Measurements from ENCODE around the gene BAG1. TPM values are rescaled to one million over a fixed set of nuclear protein-coding genes. Genes with fewer than 3 reads are reported as not detected.
A peak's percentile ranks its signal among the peaks of the same experiment; 100 is the strongest.

Gene BAG1
- polyA plus RNA-seq, 4 donors: 66.7 to 194 (median 132) TPM

DNA sequence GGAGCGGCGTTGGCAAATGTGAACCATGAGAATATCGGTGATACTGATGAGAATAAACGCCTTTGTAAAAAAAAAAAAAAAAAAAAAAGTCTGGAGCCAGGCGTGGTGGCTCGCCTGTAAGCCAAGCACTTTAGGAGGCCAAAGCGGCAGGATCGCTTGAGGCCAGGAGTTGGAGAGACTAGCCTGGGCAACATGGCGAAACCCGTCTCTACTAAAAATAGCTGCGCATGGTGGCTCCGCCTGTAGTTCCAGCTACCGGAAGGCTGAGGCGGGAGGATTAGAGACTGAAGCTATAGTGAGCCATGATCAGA lies 25.4 kb upstream of the BAG1 start:
- Histone ChIP-seq H3K9me3 (ENCODE audit: control insufficient read depth in 2 of 2, insufficient read depth in 1 of 2, low read depth in 1 of 2, low read length in 1 of 2) (no peaks in the 10 kb centered on the region), H3K27me3 (ENCODE audit: control insufficient read depth in 3 of 3, insufficient read depth in 3 of 3, low read length in 3 of 3) (no peaks in the 10 kb centered on the region), H3K36me3 (ENCODE audit: control insufficient read depth in 3 of 3, insufficient read depth in 2 of 3, low read depth in 1 of 3, low read length in 3 of 3) (peaks cover 1 to 10% (median 2%) of the 10 kb centered on the region in 3 donors), H3K4me3 (ENCODE audit: low read depth in 1 of 3, low read length in 3 of 3) (peak overlapping the region; percentile 39 to 96 (median 49)), H3K27ac (ENCODE audit: low read depth in 1 of 3, low read length in 2 of 3) (peak overlapping the region; percentile 78 to 99 (median 96)), H3K4me1 (ENCODE audit: control insufficient read depth in 3 of 3, insufficient read depth in 2 of 3, low read depth in 1 of 3, low read length in 2 of 3) (peaks cover 10 to 43% (median 18%) of the 10 kb centered on the region in 3 donors)
- WGBS, 3 donors: 0 to 1% (median 0%) methylated on average over 13 to 14 of the region's 14 CpGs
- DNase-seq (no peak), FAIRE-seq (no peak)

DNA sequence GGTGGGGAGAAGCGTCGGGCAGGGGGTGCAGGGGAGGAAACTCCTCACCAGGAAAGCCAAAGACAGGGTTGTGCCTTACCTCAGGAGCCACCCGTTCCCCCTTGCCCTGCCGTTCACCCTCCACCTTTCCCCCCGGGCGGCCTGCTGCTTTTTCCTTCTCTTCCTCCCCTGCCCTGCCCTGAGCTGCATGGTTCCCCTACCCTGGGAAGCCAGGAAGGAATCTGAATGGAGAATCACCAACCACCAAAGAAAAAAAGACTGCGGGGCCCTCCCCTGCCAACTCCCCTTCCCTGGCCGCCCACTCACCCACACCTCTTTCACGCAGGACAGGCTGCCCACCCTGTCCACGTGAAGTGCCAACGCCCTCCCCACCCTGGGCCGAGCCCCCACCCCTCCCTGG lies 25.0 kb upstream of the BAG1 start:
- FAIRE-seq (no peak), DNase-seq (peak in 1 of 2 donors; percentile 42)
- Histone ChIP-seq H3K4me3 (ENCODE audit: low read depth in 1 of 3, low read length in 3 of 3) (peak overlapping the region in 2 of 3 donors; percentile 49 to 96), H3K9me3 (ENCODE audit: control insufficient read depth in 2 of 2, insufficient read depth in 1 of 2, low read depth in 1 of 2, low read length in 1 of 2) (no peaks in the 10 kb centered on the region), H3K4me1 (ENCODE audit: control insufficient read depth in 3 of 3, insufficient read depth in 2 of 3, low read depth in 1 of 3, low read length in 2 of 3) (peaks cover 10 to 39% (median 18%) of the 10 kb centered on the region in 3 donors), H3K36me3 (ENCODE audit: control insufficient read depth in 3 of 3, insufficient read depth in 2 of 3, low read depth in 1 of 3, low read length in 3 of 3) (peaks cover 0 to 6% (median 2%) of the 10 kb centered on the region in 3 donors), H3K27ac (ENCODE audit: low read depth in 1 of 3, low read length in 2 of 3) (peak overlapping the region; percentile 42 to 99 (median 96)), H3K27me3 (ENCODE audit: control insufficient read depth in 3 of 3, insufficient read depth in 3 of 3, low read length in 3 of 3) (no peaks in the 10 kb centered on the region)
- WGBS, 3 donors: 4 to 13% (median 7%) methylated on average over 10 to 12 of the region's 12 CpGs

DNA sequence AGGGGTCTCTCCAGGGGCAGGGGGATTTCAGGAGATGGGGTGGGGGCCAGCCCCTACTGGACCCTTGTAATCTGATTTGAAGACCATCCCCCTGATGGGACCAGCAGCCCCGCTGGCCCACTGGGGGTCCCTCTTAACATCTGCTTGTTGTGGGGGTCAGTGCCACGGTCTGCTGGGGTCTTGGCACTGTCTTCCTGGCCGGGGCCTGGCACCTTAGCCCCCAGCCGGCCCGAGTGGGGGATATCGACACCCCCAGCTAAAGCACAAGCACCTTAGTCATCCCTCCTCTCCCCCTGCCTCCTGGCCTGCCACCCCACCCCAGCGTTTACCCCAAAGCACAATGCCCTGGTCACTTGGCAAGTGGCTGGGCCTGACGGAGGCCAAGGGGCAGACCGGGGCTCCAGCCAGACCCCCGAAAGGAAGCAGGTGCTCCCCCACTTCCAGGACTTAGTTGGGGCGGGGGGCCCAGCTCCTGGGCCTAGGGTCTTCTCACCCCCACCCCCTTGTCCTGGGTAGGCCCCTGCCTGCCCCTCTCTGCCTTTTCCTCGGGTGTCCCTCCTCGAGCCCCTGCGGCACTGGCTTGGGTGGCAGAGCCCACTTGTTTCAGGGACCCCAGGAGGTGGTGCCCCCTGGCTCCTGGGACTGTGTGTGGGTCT lies 24.4 kb upstream of the BAG1 start:
- DNase-seq (no peak), FAIRE-seq (no peak)
- H3K9me3 ChIP-seq (ENCODE audit: control insufficient read depth in 2 of 2, insufficient read depth in 1 of 2, low read depth in 1 of 2, low read length in 1 of 2): no peaks in the 10 kb centered on the region
- WGBS, 3 donors: 71 to 78% (median 77%) methylated on average over 9 to 14 of the region's 14 CpGs
- H3K36me3 ChIP-seq (ENCODE audit: control insufficient read depth in 3 of 3, insufficient read depth in 2 of 3, low read depth in 1 of 3, low read length in 3 of 3): peaks cover 0 to 5% (median 2%) of the 10 kb centered on the region in 3 donors
- H3K27me3 ChIP-seq (ENCODE audit: control insufficient read depth in 3 of 3, insufficient read depth in 3 of 3, low read length in 3 of 3): no peaks in the 10 kb centered on the region
- peak overlapping the region; percentile 21 to 54 (median 42) for H3K27ac ChIP-seq (ENCODE audit: low read depth in 1 of 3, low read length in 2 of 3)
- H3K4me3 ChIP-seq (ENCODE audit: low read depth in 1 of 3, low read length in 3 of 3): peak overlapping the region in 1 of 3 donors; percentile 49
- peaks cover 10 to 34% (median 18%) of the 10 kb centered on the region in 3 donors for H3K4me1 ChIP-seq (ENCODE audit: control insufficient read depth in 3 of 3, insufficient read depth in 2 of 3, low read depth in 1 of 3, low read length in 2 of 3)

DNA sequence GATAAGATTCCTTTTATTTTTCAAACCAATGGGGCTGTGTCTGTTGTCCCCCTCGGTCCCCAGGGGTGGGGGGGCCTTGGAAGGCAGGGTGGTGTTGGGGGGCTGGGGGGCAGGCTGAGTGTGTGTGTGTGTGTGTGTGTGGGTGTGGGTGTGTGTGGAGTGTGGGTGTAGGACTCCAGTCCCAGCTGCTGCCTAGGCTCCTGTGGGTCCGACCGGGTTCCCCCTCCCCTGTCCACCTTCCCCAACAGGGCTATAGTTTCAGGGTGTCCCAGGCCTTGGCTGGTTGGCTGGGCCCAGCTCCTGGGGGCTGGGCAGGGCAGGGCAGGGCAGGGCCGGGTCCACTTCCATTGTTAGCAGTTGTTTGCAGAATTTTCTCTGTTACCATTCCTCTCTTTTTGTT lies 23.7 kb upstream of the BAG1 start:
- H3K27ac ChIP-seq (ENCODE audit: low read depth in 1 of 3, low read length in 2 of 3): no peak overlapping the region
- H3K36me3 ChIP-seq (ENCODE audit: control insufficient read depth in 3 of 3, insufficient read depth in 2 of 3, low read depth in 1 of 3, low read length in 3 of 3): peaks cover 2 to 5% (median 2%) of the 10 kb centered on the region in 3 donors
- no peaks in the 10 kb centered on the region for H3K27me3 ChIP-seq (ENCODE audit: control insufficient read depth in 3 of 3, insufficient read depth in 3 of 3, low read length in 3 of 3)
- H3K4me3 ChIP-seq (ENCODE audit: low read depth in 1 of 3, low read length in 3 of 3): no peak overlapping the region
- 60 to 84% (median 69%) methylated on average over 3 to 4 of the region's 4 CpGs for WGBS, 3 donors
- DNase-seq: no peak
- FAIRE-seq: no peak
- H3K4me1 ChIP-seq (ENCODE audit: control insufficient read depth in 3 of 3, insufficient read depth in 2 of 3, low read depth in 1 of 3, low read length in 2 of 3): peaks cover 10 to 27% (median 18%) of the 10 kb centered on the region in 3 donors
- H3K9me3 ChIP-seq (ENCODE audit: control insufficient read depth in 2 of 2, insufficient read depth in 1 of 2, low read depth in 1 of 2, low read length in 1 of 2): no peaks in the 10 kb centered on the region

DNA sequence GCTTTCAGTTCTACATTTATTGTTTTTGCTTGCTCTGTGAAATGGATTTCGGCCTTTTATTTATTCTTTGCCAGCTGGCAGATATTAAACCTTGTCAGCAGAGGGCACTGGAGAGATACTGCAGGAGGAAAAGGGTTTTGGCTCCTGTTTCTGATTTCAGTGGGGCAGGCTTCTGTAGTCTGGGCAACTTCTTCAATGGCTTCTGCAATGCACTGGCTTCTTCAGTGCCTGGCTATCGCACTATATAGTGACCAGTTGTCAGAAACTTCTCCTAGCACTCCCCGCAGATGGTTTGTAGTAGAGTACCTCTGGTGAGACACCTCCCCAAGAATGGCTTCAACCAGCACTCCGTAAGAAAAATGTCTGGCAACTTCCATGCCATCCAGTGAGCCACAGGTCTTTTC lies 22.6 kb upstream of the BAG1 start:
- Histone ChIP-seq H3K36me3 (ENCODE audit: control insufficient read depth in 3 of 3, insufficient read depth in 2 of 3, low read depth in 1 of 3, low read length in 3 of 3) (peaks cover under 1 to 6% (median 5%) of the 10 kb centered on the region in 3 donors), H3K4me3 (ENCODE audit: low read depth in 1 of 3, low read length in 3 of 3) (no peak overlapping the region), H3K27ac (ENCODE audit: low read depth in 1 of 3, low read length in 2 of 3) (peak overlapping the region in 2 of 3 donors; percentile 2 to 66), H3K27me3 (ENCODE audit: control insufficient read depth in 3 of 3, insufficient read depth in 3 of 3, low read length in 3 of 3) (no peaks in the 10 kb centered on the region), H3K9me3 (ENCODE audit: control insufficient read depth in 2 of 2, insufficient read depth in 1 of 2, low read depth in 1 of 2, low read length in 1 of 2) (no peaks in the 10 kb centered on the region), H3K4me1 (ENCODE audit: control insufficient read depth in 3 of 3, insufficient read depth in 2 of 3, low read depth in 1 of 3, low read length in 2 of 3) (peaks cover 2 to 15% (median 9%) of the 10 kb centered on the region in 3 donors)
- no peak for FAIRE-seq
- WGBS, 3 donors: 38 to 54% (median 39%) methylated on average over 4 of the region's 4 CpGs
- peak; percentile 78 to 81 for DNase-seq

DNA sequence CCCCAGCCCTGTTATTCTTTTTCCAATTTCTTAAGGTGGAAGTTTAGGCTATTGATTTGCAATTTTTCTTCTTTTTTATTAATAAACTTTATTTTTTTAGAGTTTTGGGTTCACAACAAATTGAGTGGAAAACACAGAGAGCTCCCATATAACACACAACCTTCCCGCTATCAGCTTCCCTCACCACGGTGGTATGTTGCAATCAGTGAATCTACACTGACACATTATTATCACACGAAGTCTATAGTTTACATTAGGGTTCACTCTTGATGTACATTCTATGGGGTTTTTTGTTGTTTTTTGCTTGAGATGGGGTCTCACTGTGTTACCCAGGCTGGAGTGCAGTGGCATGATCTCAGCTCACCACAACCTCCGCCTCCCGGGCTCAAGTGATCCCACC lies 21.0 kb upstream of the BAG1 start:
- Histone ChIP-seq H3K4me1 (ENCODE audit: control insufficient read depth in 3 of 3, insufficient read depth in 2 of 3, low read depth in 1 of 3, low read length in 2 of 3) (peaks cover 0 to 6% (median 0%) of the 10 kb centered on the region in 3 donors), H3K27ac (ENCODE audit: low read depth in 1 of 3, low read length in 2 of 3) (no peak overlapping the region), H3K4me3 (ENCODE audit: low read depth in 1 of 3, low read length in 3 of 3) (no peak overlapping the region), H3K27me3 (ENCODE audit: control insufficient read depth in 3 of 3, insufficient read depth in 3 of 3, low read length in 3 of 3) (no peaks in the 10 kb centered on the region), H3K36me3 (ENCODE audit: control insufficient read depth in 3 of 3, insufficient read depth in 2 of 3, low read depth in 1 of 3, low read length in 3 of 3) (peaks cover 5 to 10% (median 6%) of the 10 kb centered on the region in 3 donors), H3K9me3 (ENCODE audit: control insufficient read depth in 2 of 2, insufficient read depth in 1 of 2, low read depth in 1 of 2, low read length in 1 of 2) (no peaks in the 10 kb centered on the region)
- WGBS, 3 donors: 74 to 87% (median 84%) methylated on average over 5 of the region's 5 CpGs
- FAIRE-seq: no peak
- DNase-seq: no peak

DNA sequence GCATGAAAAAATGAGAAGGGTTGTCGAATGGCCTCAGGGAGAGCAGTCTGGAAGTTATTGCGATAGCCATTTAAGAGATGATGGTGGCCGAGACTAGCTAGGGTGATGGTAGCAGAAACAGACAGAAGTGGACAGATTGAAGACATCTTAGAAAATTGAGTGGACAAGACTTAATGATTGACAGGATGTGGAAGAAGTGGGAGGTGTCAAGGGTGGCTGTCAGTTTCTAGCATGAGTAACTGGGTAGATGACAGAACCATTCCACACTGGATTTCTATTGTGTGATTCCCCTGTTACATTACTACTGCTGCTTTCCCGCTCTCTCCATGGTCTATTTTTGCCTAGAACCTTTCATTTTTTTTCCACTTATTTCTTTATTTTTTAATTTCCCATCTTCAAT lies 13.0 kb upstream of the BAG1 start:
- FAIRE-seq: no peak
- H3K36me3 ChIP-seq (ENCODE audit: control insufficient read depth in 3 of 3, insufficient read depth in 2 of 3, low read depth in 1 of 3, low read length in 3 of 3): peaks cover 23 to 46% (median 35%) of the 10 kb centered on the region in 3 donors
- no peaks in the 10 kb centered on the region for H3K27me3 ChIP-seq (ENCODE audit: control insufficient read depth in 3 of 3, insufficient read depth in 3 of 3, low read length in 3 of 3)
- peaks cover 0 to 2% (median 0%) of the 10 kb centered on the region in 3 donors for H3K4me1 ChIP-seq (ENCODE audit: control insufficient read depth in 3 of 3, insufficient read depth in 2 of 3, low read depth in 1 of 3, low read length in 2 of 3)
- no peak overlapping the region for H3K27ac ChIP-seq (ENCODE audit: low read depth in 1 of 3, low read length in 2 of 3)
- no peaks in the 10 kb centered on the region for H3K9me3 ChIP-seq (ENCODE audit: control insufficient read depth in 2 of 2, insufficient read depth in 1 of 2, low read depth in 1 of 2, low read length in 1 of 2)
- H3K4me3 ChIP-seq (ENCODE audit: low read depth in 1 of 3, low read length in 3 of 3): no peak overlapping the region
- no peak for DNase-seq
- WGBS, 3 donors: 95 to 96% (median 95%) methylated on average over 4 of the region's 4 CpGs

DNA sequence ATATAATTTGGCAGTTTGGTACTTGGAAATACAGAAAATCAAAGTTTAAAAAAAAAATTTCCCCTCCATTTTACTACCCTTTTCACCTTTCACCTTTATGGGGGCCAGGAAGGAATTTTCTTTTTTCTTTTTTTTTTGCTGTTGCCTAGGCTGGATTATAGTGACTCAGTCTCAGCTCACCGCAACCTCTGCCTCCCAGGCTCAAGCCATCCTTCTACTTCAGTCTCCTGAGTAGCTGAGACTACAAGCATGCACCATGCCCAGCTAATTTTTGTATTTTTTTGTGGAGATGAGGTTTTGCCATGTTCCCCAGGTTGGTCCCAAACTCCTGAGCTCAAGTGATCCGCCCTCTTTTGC lies 9.4 kb upstream of the BAG1 start:
- Histone ChIP-seq H3K4me1 (ENCODE audit: control insufficient read depth in 3 of 3, insufficient read depth in 2 of 3, low read depth in 1 of 3, low read length in 2 of 3) (peaks cover 0 to 6% (median 0%) of the 10 kb centered on the region in 3 donors), H3K9me3 (ENCODE audit: control insufficient read depth in 2 of 2, insufficient read depth in 1 of 2, low read depth in 1 of 2, low read length in 1 of 2) (no peaks in the 10 kb centered on the region), H3K27me3 (ENCODE audit: control insufficient read depth in 3 of 3, insufficient read depth in 3 of 3, low read length in 3 of 3) (no peaks in the 10 kb centered on the region), H3K4me3 (ENCODE audit: low read depth in 1 of 3, low read length in 3 of 3) (no peak overlapping the region), H3K36me3 (ENCODE audit: control insufficient read depth in 3 of 3, insufficient read depth in 2 of 3, low read depth in 1 of 3, low read length in 3 of 3) (peaks cover 14 to 42% (median 30%) of the 10 kb centered on the region in 3 donors), H3K27ac (ENCODE audit: low read depth in 1 of 3, low read length in 2 of 3) (no peak overlapping the region)
- FAIRE-seq (no peak), DNase-seq (no peak)
- 66 to 98% (median 95%) methylated on average over 2 of the region's 2 CpGs for WGBS, 3 donors
